Body of pancreas (tissue), 4 donors: ENCODE data around the gene UST.

ENCODE experiments used
- POLR2A ChIP-seq, 3 donors: fragments of 450-650 bp; IDR thresholded peaks; one replicate each; pipeline ENCODE4 v1.6.1; 2016; ENCODE audit warnings: antibody characterized with exemption in 3 of 3, mild to moderate bottlenecking in 2 of 3
- TF ChIP-seq, protein P1 (sequence below), 7 experiments: fragments of 450-650 bp in 4 of 7; fragments of 200-600 bp in 3 of 7; sonication (generic) in 3 of 7; IDR thresholded peaks; one replicate each; pipeline ENCODE4 v1.5.1; 2016 to 2019; ENCODE audit warnings: antibody characterized with exemption in 7 of 7

DNA sequence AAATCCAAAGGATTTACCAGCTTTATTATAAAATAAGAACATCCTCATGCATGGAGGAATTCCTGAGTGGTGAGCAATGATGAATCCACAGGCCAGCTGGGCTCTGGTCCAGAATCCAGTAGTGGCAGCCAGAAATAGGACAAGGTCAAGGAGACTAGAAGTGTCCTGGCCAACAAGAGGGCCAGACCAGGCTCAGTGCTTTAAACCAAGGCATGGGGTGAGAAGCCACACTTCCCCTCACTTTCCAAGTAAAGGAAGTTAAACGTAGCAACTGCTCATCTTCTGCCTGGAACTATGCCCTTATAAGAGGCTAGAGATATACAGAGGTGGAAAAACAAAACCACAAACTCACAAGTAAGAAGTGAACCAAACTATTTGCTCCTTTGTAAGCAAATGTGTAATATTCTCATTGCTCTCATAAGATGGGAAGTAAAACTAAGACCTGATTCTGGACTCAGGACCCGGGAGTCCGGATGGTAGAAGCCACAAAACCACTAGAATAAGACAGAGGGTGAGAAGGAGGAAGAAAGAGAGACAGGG lies 253.2 kb downstream of the UST start:
- TF ChIP-seq, protein P1, sequence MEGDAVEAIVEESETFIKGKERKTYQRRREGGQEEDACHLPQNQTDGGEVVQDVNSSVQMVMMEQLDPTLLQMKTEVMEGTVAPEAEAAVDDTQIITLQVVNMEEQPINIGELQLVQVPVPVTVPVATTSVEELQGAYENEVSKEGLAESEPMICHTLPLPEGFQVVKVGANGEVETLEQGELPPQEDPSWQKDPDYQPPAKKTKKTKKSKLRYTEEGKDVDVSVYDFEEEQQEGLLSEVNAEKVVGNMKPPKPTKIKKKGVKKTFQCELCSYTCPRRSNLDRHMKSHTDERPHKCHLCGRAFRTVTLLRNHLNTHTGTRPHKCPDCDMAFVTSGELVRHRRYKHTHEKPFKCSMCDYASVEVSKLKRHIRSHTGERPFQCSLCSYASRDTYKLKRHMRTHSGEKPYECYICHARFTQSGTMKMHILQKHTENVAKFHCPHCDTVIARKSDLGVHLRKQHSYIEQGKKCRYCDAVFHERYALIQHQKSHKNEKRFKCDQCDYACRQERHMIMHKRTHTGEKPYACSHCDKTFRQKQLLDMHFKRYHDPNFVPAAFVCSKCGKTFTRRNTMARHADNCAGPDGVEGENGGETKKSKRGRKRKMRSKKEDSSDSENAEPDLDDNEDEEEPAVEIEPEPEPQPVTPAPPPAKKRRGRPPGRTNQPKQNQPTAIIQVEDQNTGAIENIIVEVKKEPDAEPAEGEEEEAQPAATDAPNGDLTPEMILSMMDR (IDR thresholded peaks at IDR 0.05): no peak
- TF ChIP-seq POLR2A (IDR thresholded peaks at IDR 0.05): no peak
